IMR-90 (cell line): Measurements from ENCODE around the gene NTNG2. TPM values are rescaled to one million over a fixed set of nuclear protein-coding genes. Genes with fewer than 3 reads are reported as not detected.

Source experiments
- ATAC-seq: fragments of 200-7000 bp; cut with Tn5 transposase; 2 replicates; pipeline ENCODE4 v1.9.1; 2020; ENCODE audit warnings: low read depth, mild to moderate bottlenecking, moderate library complexity
- BruUV-seq: library from RNA; stranded (reverse); fragments of 400-500 nt; replicated peaks from 2 replicates; lab custom pipeline; 2021; lab: Mats Ljungman, UMichigan
- CTCF ChIA-PET: fragments of 300-600 bp; formaldehyde crosslinking; extraction: SDS; loops from one replicate; lab custom pipeline; 2021; ENCODE audit warnings: antibody characterized with exemption; lab: Yijun Ruan, JAX
- POLR2A ChIA-PET: fragments of 300-600 bp; sonication (Branson Sonifier 250); formaldehyde crosslinking; loops from one replicate; lab custom pipeline; 2022; ENCODE audit warnings: antibody characterized with exemption; ENCODE audit not compliant: unreplicated experiment; lab: Charles Lee
- DNase-seq: peaks from one replicate; pipeline ENCODE4 v3.0.0; 2013
- H2AFZ ChIP-seq: replicated peaks from 2 replicates; pipeline ENCODE3; 2013; ENCODE audit warnings: low read length, mild to moderate bottlenecking; ENCODE audit not compliant: poor library complexity
- H2AK5ac ChIP-seq: 2 replicates; pipeline ENCODE4 v1.6.1; 2013; ENCODE audit warnings: low read depth, low read length, inconsistent platforms
- H2AK9ac ChIP-seq: replicated peaks from 2 replicates; pipeline ENCODE3; 2013; ENCODE audit warnings: mild to moderate bottlenecking, low read depth, low read length, moderate library complexity; ENCODE audit not compliant: poor library complexity
- H2BK120ac ChIP-seq: 2 replicates; pipeline ENCODE4 v1.6.1; 2013; ENCODE audit warnings: low read depth, low read length, inconsistent platforms
- H2BK15ac ChIP-seq: 3 replicates; pipeline ENCODE4 v1.6.1; 2013; ENCODE audit warnings: low read depth, low read length, inconsistent platforms
- H2BK20ac ChIP-seq: 2 replicates; pipeline ENCODE4 v1.6.1; 2013; ENCODE audit warnings: low read depth, mild to moderate bottlenecking, inconsistent platforms, low read length, moderate library complexity
- H2BK5ac ChIP-seq: 2 replicates; pipeline ENCODE4 v1.6.1; 2013; ENCODE audit warnings: mild to moderate bottlenecking, low read depth, low read length, inconsistent platforms; ENCODE audit not compliant: poor library complexity, severe bottlenecking
- H3K14ac ChIP-seq: replicated peaks from 2 replicates; pipeline ENCODE4 v1.6.1; 2013; ENCODE audit warnings: low read depth, low read length, inconsistent platforms
- H3K18ac ChIP-seq: 2 replicates; pipeline ENCODE4 v1.6.1; 2013; ENCODE audit warnings: low read depth, low read length, control low read depth
- H3K23ac ChIP-seq: 2 replicates; pipeline ENCODE4 v1.6.1; 2013; ENCODE audit warnings: low read depth, low read length, inconsistent platforms
- H3K27ac ChIP-seq: 2 replicates; pipeline ENCODE4 v1.5.1; 2013; ENCODE audit warnings: mild to moderate bottlenecking, control low read depth, low read length; ENCODE audit not compliant: insufficient read depth
- H3K27me3 ChIP-seq: 2 replicates; pipeline ENCODE4 v1.6.1; 2013; ENCODE audit warnings: low read length; ENCODE audit not compliant: control insufficient read depth, insufficient read depth
- H3K36me3 ChIP-seq: 2 replicates; pipeline ENCODE4 v1.6.1; 2013; ENCODE audit warnings: low read length, mixed read lengths; ENCODE audit not compliant: control insufficient read depth, insufficient read depth
- H3K4ac ChIP-seq: 2 replicates; pipeline ENCODE4 v1.6.1; 2013; ENCODE audit warnings: low read depth, low read length, inconsistent platforms
- H3K4me1 ChIP-seq: 2 replicates; pipeline ENCODE4 v1.6.1; 2013; ENCODE audit warnings: low read length, mixed read lengths; ENCODE audit not compliant: control insufficient read depth, insufficient read depth
- H3K4me2 ChIP-seq: 2 replicates; pipeline ENCODE4 v1.6.1; 2013; ENCODE audit warnings: low read depth, mild to moderate bottlenecking, control low read depth, low read length, moderate library complexity
- H3K4me3 ChIP-seq: 2 replicates; pipeline ENCODE4 v1.5.1; 2013; ENCODE audit warnings: low read depth, mild to moderate bottlenecking, control low read depth, low read length, moderate library complexity; ENCODE audit not compliant: insufficient read depth
- H3K56ac ChIP-seq: 2 replicates; pipeline ENCODE4 v1.6.1; 2013; ENCODE audit warnings: low read length, inconsistent platforms; ENCODE audit not compliant: insufficient read depth; ENCODE audit errors: extremely low read depth
- H3K79me1 ChIP-seq, 2 experiments: 2 replicates each; pipeline ENCODE4 v1.6.1; 2013; ENCODE audit warnings: low read length in 2 of 2, inconsistent platforms in 1 of 2, low read depth in 1 of 2
- H3K9ac ChIP-seq: 2 replicates; pipeline ENCODE4 v1.6.1; 2013; ENCODE audit warnings: low read depth, low read length, control low read depth
- H3K9me1 ChIP-seq: 2 replicates; pipeline ENCODE4 v1.6.1; 2013; ENCODE audit warnings: low read length, inconsistent platforms; ENCODE audit not compliant: insufficient read depth
- H3K9me3 ChIP-seq: 2 replicates; pipeline ENCODE4 v1.6.1; 2013; ENCODE audit warnings: low read length; ENCODE audit not compliant: control insufficient read depth, insufficient read depth
- H4K20me1 ChIP-seq: 2 replicates; pipeline ENCODE4 v1.6.1; 2013; ENCODE audit warnings: low read length, inconsistent platforms; ENCODE audit not compliant: insufficient read depth
- H4K5ac ChIP-seq: 2 replicates; pipeline ENCODE4 v1.6.1; 2013; ENCODE audit warnings: mild to moderate bottlenecking, low read depth, low read length, control low read depth
- H4K8ac ChIP-seq, 2 experiments: 2 replicates each; pipeline ENCODE4 v1.6.1; 2013; ENCODE audit warnings: low read depth in 2 of 2, low read length in 2 of 2, control low read depth in 1 of 2, inconsistent platforms in 1 of 2
- H4K91ac ChIP-seq: 2 replicates; pipeline ENCODE4 v1.6.1; 2013; ENCODE audit warnings: low read depth, low read length, inconsistent platforms; ENCODE audit not compliant: insufficient read depth
- CEBPB ChIP-seq: IDR thresholded peaks from 2 replicates; pipeline ENCODE4 v1.6.1; 2012; ENCODE audit warnings: low read depth, low read length, improper control_type of control experiment
- CHD1 ChIP-seq: IDR thresholded peaks from 2 replicates; pipeline ENCODE4 v1.6.1; 2012; ENCODE audit warnings: low read depth, low read length, improper control_type of control experiment
- MAFK ChIP-seq: IDR thresholded peaks from 2 replicates; pipeline ENCODE4 v1.6.1; 2012; ENCODE audit warnings: low read depth, low read length, improper control_type of control experiment
- MXI1 ChIP-seq: IDR thresholded peaks from 2 replicates; pipeline ENCODE4 v1.6.1; 2012; ENCODE audit warnings: low read depth, mild to moderate bottlenecking, low read length, moderate library complexity, borderline replicate concordance
- RAD21 ChIP-seq: IDR thresholded peaks from 2 replicates; pipeline ENCODE4 v1.6.1; 2012; ENCODE audit warnings: low read length, improper control_type of control experiment
- WGBS, 2 experiments: methylation state at CpG; one replicate each; pipeline versions ENCODE4 v1.1.5 to v1.1.7; 2013; ENCODE audit warnings: missing lambda C conversion rate in 2 of 2; ENCODE audit not compliant: insufficient read length in 1 of 2; ENCODE audit errors: extremely low coverage in 2 of 2; 5-methylcytosine and 5-hydroxymethylcytosine counted together
- dilution Hi-C: fragments of 300-500 bp; cut with HindIII; formaldehyde crosslinking; loops from one replicate; pipeline ENCODE4 v1.14.3; 2018; ENCODE audit warnings: low sequenced_read_pairs; ENCODE audit not compliant: unreplicated experiment
- in situ Hi-C: fragments of 300-500 bp; cut with MboI; formaldehyde crosslinking; loops from 3 replicates; pipeline ENCODE4 v1.14.3; 2019; ENCODE audit warnings: low sequenced_read_pairs, inconsistent platforms, mixed read lengths
- intact Hi-C: fragments of 100-400 bp; cut with micrococcal nuclease; formaldehyde crosslinking; loops from 2 replicates; pipeline ENCODE4 v1.10.0; 2022
- polyA plus RNA-seq, 3 experiments: library from polyadenylated mRNA; depleted of rRNA; stranded (reverse); fragments of >200 nt; gene quantifications; 2 replicates each; pipeline ENCODE4 v1.2.3, GENCODE V29; 2012; ENCODE audit warnings: low replicate concordance in 1 of 3
- total RNA-seq: library from RNA; depleted of rRNA; stranded (reverse); fragments of >200 nt; gene quantifications from 2 replicates; pipeline ENCODE4 v1.2.3, GENCODE V29; 2012
- TF ChIP-seq, protein P1 (sequence below): conservative IDR thresholded peaks from 2 replicates; pipeline ENCODE4 v1.5.1; 2012; ENCODE audit warnings: mild to moderate bottlenecking, low read depth, low read length, improper control_type of control experiment
- TF ChIP-seq, protein P2 (sequence below): fragments of 150-350 bp; IDR thresholded peaks from 2 replicates; pipeline ENCODE4 v1.6.1; 2016; ENCODE audit warnings: low read depth, mild to moderate bottlenecking, low read length, moderate library complexity, borderline replicate concordance

Gene NTNG2
- total and polyA plus RNA-seq, 2 of the 4 experiments (the other 2 are of a cell fraction): 0.54 to 0.84 TPM

DNA sequence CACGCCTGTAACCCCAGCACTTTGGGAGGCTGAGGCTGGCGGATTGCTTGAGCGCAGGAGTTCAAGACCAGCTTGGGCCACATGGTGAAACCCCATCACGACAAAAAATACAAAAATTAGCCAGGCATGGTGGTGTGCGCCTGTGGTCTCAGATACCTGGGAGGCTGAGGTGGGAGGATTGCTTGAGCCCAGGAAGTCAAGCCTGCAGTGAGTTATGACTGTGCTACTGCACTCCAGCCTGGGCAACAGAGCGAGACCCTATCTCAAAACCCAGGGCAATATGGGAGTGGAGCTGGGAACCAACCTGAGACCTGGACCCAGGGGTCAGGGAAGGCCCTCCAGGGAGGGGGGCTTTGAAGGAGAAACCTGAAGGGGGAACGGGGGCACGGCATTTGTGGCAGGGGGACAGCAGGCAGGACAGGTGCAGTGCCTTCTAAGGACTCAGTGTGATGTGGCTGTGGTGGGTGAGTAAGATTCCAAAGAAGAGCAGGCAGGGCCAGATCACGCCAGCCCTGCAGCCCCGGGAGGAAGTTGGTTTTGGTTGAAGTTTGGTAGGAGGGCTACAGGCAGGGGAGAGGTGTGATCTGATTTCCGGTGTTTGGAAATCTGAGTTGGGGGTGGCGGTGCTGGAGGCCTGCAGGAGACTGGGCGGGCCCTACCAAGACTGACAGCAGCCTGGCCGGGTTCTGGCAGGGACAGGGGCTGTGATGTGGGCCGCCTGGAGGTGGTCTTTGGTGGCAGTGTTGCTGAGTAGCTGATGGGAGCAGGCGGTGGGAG is 46.2 kb downstream of the NTNG2 start (continued):
- no peak for TF ChIP-seq CEBPB

DNA sequence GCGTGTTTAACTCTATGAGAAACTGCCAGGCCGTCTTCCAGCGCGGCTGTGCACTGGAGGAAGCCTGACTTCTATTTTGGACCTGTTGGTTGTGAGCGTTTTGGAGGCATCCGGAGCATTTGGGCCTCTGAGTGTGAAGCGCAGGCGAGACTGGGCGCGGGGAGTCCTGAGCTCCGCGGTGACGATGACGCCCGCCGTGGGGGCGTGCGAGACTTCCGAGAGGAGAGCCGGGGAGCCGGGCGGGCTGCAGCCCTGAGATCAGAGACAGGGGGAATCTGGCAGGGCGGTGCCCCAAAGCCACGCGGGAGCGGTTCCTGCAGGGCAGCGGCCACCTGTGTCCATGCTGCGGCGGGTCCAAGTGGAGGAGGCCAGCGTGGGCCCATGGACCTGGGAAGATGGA is 47.4 kb downstream of the NTNG2 start:
- H2BK120ac ChIP-seq: no peak overlapping the region
- H3K9me1 ChIP-seq: peaks cover 12% of the 10 kb centered on the region; the same call in 1 of the 2 replicates
- no peak overlapping the region for H3K56ac ChIP-seq
- dilution Hi-C loops (no loop called here), intact Hi-C loops (no loop called here), in situ Hi-C loops (no loop called here)
- H3K4ac ChIP-seq: no peak overlapping the region
- H3K27me3 ChIP-seq: peaks cover 29% of the 10 kb centered on the region
- no peak for DNase-seq
- peaks cover 5% of the 10 kb centered on the region for H3K4me1 ChIP-seq
- TF ChIP-seq, protein P1, sequence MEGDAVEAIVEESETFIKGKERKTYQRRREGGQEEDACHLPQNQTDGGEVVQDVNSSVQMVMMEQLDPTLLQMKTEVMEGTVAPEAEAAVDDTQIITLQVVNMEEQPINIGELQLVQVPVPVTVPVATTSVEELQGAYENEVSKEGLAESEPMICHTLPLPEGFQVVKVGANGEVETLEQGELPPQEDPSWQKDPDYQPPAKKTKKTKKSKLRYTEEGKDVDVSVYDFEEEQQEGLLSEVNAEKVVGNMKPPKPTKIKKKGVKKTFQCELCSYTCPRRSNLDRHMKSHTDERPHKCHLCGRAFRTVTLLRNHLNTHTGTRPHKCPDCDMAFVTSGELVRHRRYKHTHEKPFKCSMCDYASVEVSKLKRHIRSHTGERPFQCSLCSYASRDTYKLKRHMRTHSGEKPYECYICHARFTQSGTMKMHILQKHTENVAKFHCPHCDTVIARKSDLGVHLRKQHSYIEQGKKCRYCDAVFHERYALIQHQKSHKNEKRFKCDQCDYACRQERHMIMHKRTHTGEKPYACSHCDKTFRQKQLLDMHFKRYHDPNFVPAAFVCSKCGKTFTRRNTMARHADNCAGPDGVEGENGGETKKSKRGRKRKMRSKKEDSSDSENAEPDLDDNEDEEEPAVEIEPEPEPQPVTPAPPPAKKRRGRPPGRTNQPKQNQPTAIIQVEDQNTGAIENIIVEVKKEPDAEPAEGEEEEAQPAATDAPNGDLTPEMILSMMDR: no peak
- TF ChIP-seq, protein P2, sequence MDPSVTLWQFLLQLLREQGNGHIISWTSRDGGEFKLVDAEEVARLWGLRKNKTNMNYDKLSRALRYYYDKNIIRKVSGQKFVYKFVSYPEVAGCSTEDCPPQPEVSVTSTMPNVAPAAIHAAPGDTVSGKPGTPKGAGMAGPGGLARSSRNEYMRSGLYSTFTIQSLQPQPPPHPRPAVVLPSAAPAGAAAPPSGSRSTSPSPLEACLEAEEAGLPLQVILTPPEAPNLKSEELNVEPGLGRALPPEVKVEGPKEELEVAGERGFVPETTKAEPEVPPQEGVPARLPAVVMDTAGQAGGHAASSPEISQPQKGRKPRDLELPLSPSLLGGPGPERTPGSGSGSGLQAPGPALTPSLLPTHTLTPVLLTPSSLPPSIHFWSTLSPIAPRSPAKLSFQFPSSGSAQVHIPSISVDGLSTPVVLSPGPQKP: no peak
- no peak for TF ChIP-seq RAD21
- no peak for TF ChIP-seq CHD1
- TF ChIP-seq MAFK: no peak
- no peak for TF ChIP-seq MXI1
- H2BK5ac ChIP-seq: no peak overlapping the region
- POLR2A ChIA-PET: interaction anchor here (0.6 kb wide), 1 partner anchor 813 kb away, joined by 3 read pairs; no protein-coding TSS in a partner anchor
- H2AFZ ChIP-seq: no peak overlapping the region
- no peak overlapping the region for H4K8ac ChIP-seq
- peaks cover 5% of the 10 kb centered on the region; the same call in 1 of the 2 replicates for H3K9me3 ChIP-seq
- H3K36me3 ChIP-seq: no peaks in the 10 kb centered on the region
- no peak overlapping the region for H3K18ac ChIP-seq
- H3K4me2 ChIP-seq: no peak overlapping the region
- no peak overlapping the region for H3K9ac ChIP-seq
- H3K4me3 ChIP-seq: no peak overlapping the region
- H2BK20ac ChIP-seq: no peak overlapping the region
- no peaks in the 10 kb centered on the region for H3K79me1 ChIP-seq
- no peaks in the 10 kb centered on the region for H4K20me1 ChIP-seq
- no peak overlapping the region for H4K5ac ChIP-seq
- H2BK15ac ChIP-seq: no peak overlapping the region
- no peak overlapping the region for H3K23ac ChIP-seq
- no peak overlapping the region for H2AK5ac ChIP-seq
- BruUV-seq: no TSS peak
- H3K14ac ChIP-seq: no peak overlapping the region
- ATAC-seq: no peak
- no peak overlapping the region for H4K91ac ChIP-seq
- no peak overlapping the region for H2AK9ac ChIP-seq
- WGBS, 2 experiments: 85% methylated on average over 10 of the region's 30 CpGs; no CpG with 5 or more reads in 1 of the 2 experiments
- CTCF ChIA-PET: no interaction called here
- H3K27ac ChIP-seq: no peak overlapping the region
